D721Med (cell line): ENCODE measurements around the gene SLC24A3.
"Not testable (repeated sequence)": the region's sequence is repeated elsewhere in the genome, so short reads cannot be mapped to it uniquely, and the experiment has no call there.

Experiments used
- DNase-seq: peaks from one replicate; pipeline ENCODE4 v3.0.0; 2011; ENCODE audit warnings: low spot score; ENCODE audit not compliant: insufficient read length
- FAIRE-seq: peaks from 2 replicates; lab custom pipeline; 2011; peaks lifted over from hg19 to GRCh38; lab: Jason Lieb, UNC
- CTCF ChIP-seq: IDR thresholded peaks from 2 replicates; pipeline ENCODE4 v1.5.1; 2012; ENCODE audit warnings: mild to moderate bottlenecking, control low read depth; ENCODE audit not compliant: insufficient read depth; ENCODE audit errors: missing control alignments

SLC24A3 gene

GRCh38 chr20:19749618-19750071, 537.2 kb downstream of the SLC24A3 start:
- DNase-seq: no peak
- FAIRE-seq: no peak
- no peak for TF ChIP-seq CTCF

DNA sequence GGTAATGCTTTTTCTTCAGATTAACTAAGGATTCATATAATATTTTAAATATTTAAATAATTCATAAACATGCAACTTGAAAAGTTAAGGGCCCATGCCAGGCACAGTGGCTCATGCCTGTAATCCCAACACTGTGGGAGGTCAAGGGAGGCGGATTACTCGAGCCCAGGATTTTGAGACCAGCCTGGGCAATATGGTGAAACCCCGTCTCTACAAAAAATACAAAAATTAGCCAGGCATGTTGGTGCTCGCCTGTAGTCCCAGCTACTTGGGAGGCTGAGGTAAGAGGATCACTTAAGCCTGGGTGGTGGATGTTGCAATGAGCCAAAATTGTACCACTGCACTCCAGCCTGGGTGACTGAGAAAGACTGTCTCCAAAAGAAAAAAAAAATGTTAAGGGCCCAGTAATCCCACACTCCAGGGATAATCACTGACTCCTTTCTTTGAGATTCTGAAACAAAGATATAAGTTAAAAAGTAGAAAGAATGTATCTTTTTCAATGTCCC, 537.7 kb downstream of the SLC24A3 start:
- DNase-seq: no peak
- FAIRE-seq: no peak
- TF ChIP-seq CTCF: no peak

DNA sequence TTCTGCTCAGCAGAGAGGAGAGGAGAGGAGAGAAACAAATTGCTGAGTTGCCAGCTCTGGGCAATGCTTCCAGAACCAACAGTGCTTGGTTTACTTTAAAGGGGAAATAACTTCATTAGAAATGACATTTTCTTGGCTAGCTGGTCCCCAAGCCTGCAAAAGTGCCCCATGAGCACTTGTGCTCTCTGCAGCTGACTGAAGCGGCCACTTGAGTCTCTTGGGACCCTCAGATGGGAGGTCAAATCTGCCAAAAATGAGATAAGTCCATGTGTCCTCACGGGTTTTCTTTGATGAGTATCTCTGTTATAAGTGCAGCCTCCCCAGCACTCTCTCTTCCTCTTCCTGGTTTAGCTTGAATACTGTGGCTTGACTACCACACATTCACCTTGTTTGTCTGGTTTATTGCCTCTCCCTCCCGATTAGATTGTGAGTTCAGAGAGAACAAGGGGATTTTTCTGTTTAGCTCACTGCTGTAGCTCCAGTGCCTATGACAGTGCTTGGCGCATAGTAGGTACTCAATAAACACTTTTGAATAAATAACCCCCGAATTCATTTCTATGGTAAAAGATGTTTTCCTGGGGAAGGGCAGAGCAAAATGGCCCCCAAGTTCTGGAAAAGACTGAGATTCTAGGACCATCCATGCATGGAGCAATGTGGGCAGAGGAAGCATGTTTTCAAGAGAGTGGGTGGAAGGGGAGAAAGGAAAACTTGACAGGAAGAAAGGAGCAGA, 538.6 kb downstream of the SLC24A3 start:
- FAIRE-seq (no peak), DNase-seq (no peak)
- TF ChIP-seq CTCF: no peak

- not testable (repeated sequence) for DNase-seq, FAIRE-seq
Measured at GRCh38 chr20:19754201-19754600, 541.8 kb downstream of the SLC24A3 start.

DNA sequence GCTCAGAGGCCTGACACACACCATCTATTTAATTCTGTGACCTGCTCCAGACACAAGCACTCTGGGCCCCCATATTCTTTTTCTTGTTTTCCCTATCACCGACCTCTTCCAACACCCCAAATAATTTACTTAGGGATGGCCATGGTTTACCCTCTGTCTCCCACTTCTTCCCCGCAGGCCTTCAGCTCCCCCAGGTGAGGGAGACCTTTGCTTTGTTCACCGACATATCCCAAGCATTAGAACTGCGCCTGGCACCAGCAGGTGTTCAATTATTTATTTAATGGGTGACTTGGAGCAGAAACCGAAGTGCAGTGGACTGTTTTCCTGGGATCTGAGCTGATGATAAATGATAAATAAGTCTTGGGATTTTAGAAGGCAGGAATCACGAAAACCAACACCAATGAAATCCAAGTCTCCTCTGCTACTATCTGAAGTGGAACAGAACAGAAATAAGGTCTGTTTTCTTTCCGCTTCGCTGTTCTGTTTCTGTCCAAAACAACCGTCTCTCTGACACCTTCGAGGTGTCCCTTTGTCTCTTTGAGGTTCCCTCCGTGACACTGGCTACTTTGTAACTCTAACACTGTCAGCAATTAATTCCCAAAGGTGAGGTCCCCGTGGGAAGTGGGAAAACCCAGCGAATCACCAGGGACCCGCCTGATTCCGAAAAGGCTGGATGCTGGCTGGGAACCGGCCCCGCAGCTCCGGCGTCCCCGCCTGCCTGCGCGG, 544.5 kb downstream of the SLC24A3 start:
- no peak for TF ChIP-seq CTCF
- FAIRE-seq (no peak), DNase-seq (no peak)

DNA sequence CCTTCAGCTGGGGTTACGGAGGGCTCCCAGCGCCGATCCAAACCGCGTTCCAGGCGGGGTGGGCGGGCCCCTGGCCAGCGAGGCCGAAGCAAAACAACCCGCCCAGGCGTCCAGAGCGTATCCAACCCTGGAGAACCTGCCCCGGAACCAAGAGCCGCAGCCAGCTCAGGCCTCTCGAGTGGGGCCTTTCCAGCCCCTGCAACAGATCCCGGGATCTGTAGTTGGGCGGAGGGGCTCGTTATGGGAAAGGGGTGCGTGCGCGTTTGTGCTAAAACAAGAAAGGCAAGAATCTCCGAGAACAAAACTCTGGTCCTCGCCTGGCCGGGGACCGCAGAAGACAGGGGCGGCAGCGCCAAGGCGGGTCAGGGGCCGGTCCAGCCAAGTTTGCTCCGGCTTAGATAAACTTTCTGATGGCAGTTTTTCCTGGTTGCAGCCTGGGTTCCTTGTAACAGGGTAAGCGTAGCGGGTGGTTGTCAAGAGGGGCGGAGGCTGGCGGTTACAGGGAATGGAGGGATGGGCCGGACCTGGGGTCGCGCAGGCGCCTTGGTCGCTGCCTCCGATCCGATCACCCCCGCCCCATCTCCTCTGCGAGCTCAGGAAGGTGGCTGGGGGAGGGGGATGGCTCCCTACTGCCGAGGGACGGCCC, 545.2 kb downstream of the SLC24A3 start:
- DNase-seq (no peak), FAIRE-seq (no peak)
- TF ChIP-seq CTCF: no peak

GRCh38 chr20:19758133-19758500, 545.7 kb downstream of the SLC24A3 start, which contains the start of gene RIN2:
Gene RIN2, plus strand, starts transcription at chr20:19758258. Its CDS starts 131,344 bp downstream, at chr20:19889602.
- TF ChIP-seq CTCF: no peak
- FAIRE-seq: no peak
- no peak for DNase-seq
